OCI-LY7 (cell line): Measurements from ENCODE around the gene CELF2. TPM values are rescaled to one million over a fixed set of nuclear protein-coding genes. Genes with fewer than 3 reads are reported as not detected.

ENCODE experiments used
- BruUV-seq: library from RNA; stranded (reverse); fragments of 400-500 nt; replicated peaks from 2 replicates; lab custom pipeline; 2021; lab: Mats Ljungman, UMichigan
- CTCF ChIA-PET: fragments of 300-600 bp; sonication (Branson Sonifier 250); formaldehyde crosslinking; loops from one replicate; lab custom pipeline; 2022; ENCODE audit warnings: antibody characterized with exemption; ENCODE audit not compliant: unreplicated experiment; lab: Charles Lee
- POLR2A ChIA-PET: fragments of 300-600 bp; sonication (Branson Sonifier 250); formaldehyde crosslinking; loops from one replicate; lab custom pipeline; 2022; ENCODE audit warnings: antibody characterized with exemption; lab: Charles Lee
- DNase-seq: peaks from one replicate; pipeline ENCODE4 v3.0.0-alpha.2; 2015; ENCODE audit warnings: low spot score
- H2AFZ ChIP-seq: fragments of 200-600 bp; sonication (generic), shearing (Covaris generic); 2 replicates; pipeline ENCODE4 v1.6.1; 2014; ENCODE audit warnings: mild to moderate bottlenecking, antibody characterized with exemption, low read length, moderate library complexity
- H3K27ac ChIP-seq: fragments of 200-600 bp; sonication (generic); 2 replicates; pipeline ENCODE4 v1.5.1; 2014; ENCODE audit warnings: mixed run types, low read depth, mild to moderate bottlenecking, moderate library complexity, low read length, inconsistent platforms; ENCODE audit not compliant: poor library complexity, severe bottlenecking
- H3K36me3 ChIP-seq: fragments of 200-600 bp; sonication (generic); 2 replicates; pipeline ENCODE4 v1.6.1; 2014; ENCODE audit warnings: mild to moderate bottlenecking, antibody characterized with exemption, low read length, moderate library complexity, mixed read lengths; ENCODE audit not compliant: insufficient read depth
- H3K4me1 ChIP-seq: fragments of 200-600 bp; sonication (generic); 2 replicates; pipeline ENCODE4 v1.5.1; 2014; ENCODE audit warnings: mild to moderate bottlenecking, low read length; ENCODE audit not compliant: insufficient read depth, poor library complexity, severe bottlenecking
- H3K4me2 ChIP-seq: fragments of 200-600 bp; sonication (generic); 2 replicates; pipeline ENCODE4 v1.6.1; 2014; ENCODE audit warnings: mild to moderate bottlenecking, low read length
- H3K4me3 ChIP-seq: fragments of 200-600 bp; sonication (generic); 2 replicates; pipeline ENCODE4 v1.5.1; 2014; ENCODE audit warnings: mild to moderate bottlenecking, low read depth, low read length; ENCODE audit not compliant: poor library complexity, severe bottlenecking
- H3K79me2 ChIP-seq: fragments of 200-600 bp; sonication (generic); 2 replicates; pipeline ENCODE4 v1.6.1; 2016; ENCODE audit warnings: low read depth, mild to moderate bottlenecking, low read length, moderate library complexity, mixed read lengths; ENCODE audit not compliant: insufficient read depth
- H3K9me2 ChIP-seq: fragments of 200-600 bp; sonication (generic); 2 replicates; pipeline ENCODE4 v1.6.1; 2016; ENCODE audit warnings: mild to moderate bottlenecking, low read length, mixed read lengths; ENCODE audit not compliant: insufficient read depth
- H3K9me3 ChIP-seq: fragments of 200-600 bp; sonication (generic); 2 replicates; pipeline ENCODE4 v1.6.1; 2014; ENCODE audit warnings: mild to moderate bottlenecking, mixed run types, low read length, mixed read lengths
- H4K20me1 ChIP-seq: fragments of 200-600 bp; sonication (generic); 2 replicates; pipeline ENCODE4 v1.6.1; 2014; ENCODE audit warnings: mild to moderate bottlenecking, antibody characterized with exemption, low read length, moderate library complexity, mixed read lengths; ENCODE audit not compliant: insufficient read depth
- CTCF ChIP-seq: fragments of 200-600 bp; sonication (generic); conservative IDR thresholded peaks from 2 replicates; pipeline ENCODE4 v1.5.1; 2014; ENCODE audit warnings: mild to moderate bottlenecking, antibody characterized with exemption, low read length, moderate library complexity, mixed read lengths
- EZH2phosphoT487 ChIP-seq: fragments of 200-600 bp; sonication (generic); IDR thresholded peaks from 2 replicates; pipeline ENCODE4 v1.6.1; 2018; ENCODE audit warnings: low read depth, borderline replicate concordance, mild to moderate bottlenecking, mixed run types, antibody characterized with exemption, low read length, moderate library complexity, mixed read lengths
- intact Hi-C: fragments of 100-400 bp; cut with micrococcal nuclease; formaldehyde crosslinking; loops from one replicate; pipeline ENCODE4 v1.10.0; 2022; ENCODE audit not compliant: unreplicated experiment
- total RNA-seq, 2 experiments: library from RNA; depleted of rRNA in 1 of 2; stranded (reverse); fragments of >200 nt in 1 of 2; shearing (Covaris generic) in 1 of 2; gene quantifications; 2 replicates each; pipeline ENCODE4 v1.2.3, GENCODE V29; 2014 to 2022

CELF2 gene
- total RNA-seq, 2 experiments from 2014 or later, result 5.4 to 19.1 TPM

- no peak for TF ChIP-seq CTCF
- TF ChIP-seq EZH2phosphoT487, result no peak
- Histone ChIP-seq H3K4me1 (no peaks in the 10 kb centered on the region), H2AFZ (no peak overlapping the region), H3K79me2 (no peaks in the 10 kb centered on the region), H4K20me1 (no peaks in the 10 kb centered on the region), H3K4me3 (no peak overlapping the region), H3K4me2 (no peak overlapping the region), H3K27ac (no peak overlapping the region), H3K36me3 (no peaks in the 10 kb centered on the region), H3K9me3 (no peaks in the 10 kb centered on the region), H3K9me2 (no peaks in the 10 kb centered on the region)
- BruUV-seq, result no TSS peak
- ChIA-PET CTCF (no interaction called here), POLR2A (no interaction called here)
- DNase-seq, result no peak
- intact Hi-C loops, result no loop called here
Observed at GRCh38 chr10:11317936-11318670, 300.4 kb downstream of the CELF2 start.

GRCh38 chr10:11318826-11319598 lies 301.3 kb downstream of the CELF2 start:
- no peaks in the 10 kb centered on the region for H3K4me1 ChIP-seq
- DNase-seq, result no peak
- CTCF ChIA-PET, result no interaction called here
- H3K79me2 ChIP-seq, result no peaks in the 10 kb centered on the region
- no peak for TF ChIP-seq CTCF
- no peak for TF ChIP-seq EZH2phosphoT487
- POLR2A ChIA-PET, result no interaction called here
- no peaks in the 10 kb centered on the region for H3K36me3 ChIP-seq
- H3K9me3 ChIP-seq, result no peaks in the 10 kb centered on the region
- intact Hi-C loops, result no loop called here
- no peaks in the 10 kb centered on the region for H3K9me2 ChIP-seq
- no peak overlapping the region for H3K4me2 ChIP-seq
- H3K27ac ChIP-seq, result no peak overlapping the region
- no peaks in the 10 kb centered on the region for H4K20me1 ChIP-seq
- no TSS peak for BruUV-seq
- H3K4me3 ChIP-seq, result no peak overlapping the region
- no peak overlapping the region for H2AFZ ChIP-seq
